HFF-Myc (cell line): ENCODE data around the gene SLC26A8.

Experiments used
- DNase-seq: peaks from one replicate; pipeline ENCODE4 v3.0.0-alpha.2; 2011; ENCODE audit warnings: low read depth; ENCODE audit errors: extremely low read depth
- H3K4me3 ChIP-seq: replicated peaks from 2 replicates; pipeline ENCODE4 v1.5.1; 2011; ENCODE audit warnings: low read depth, mild to moderate bottlenecking, control low read depth, low read length
- CTCF ChIP-seq: IDR thresholded peaks from 2 replicates; pipeline ENCODE4 v1.5.1; 2012; ENCODE audit warnings: mild to moderate bottlenecking, low read depth, low read length, control low read depth; ENCODE audit errors: missing control alignments

Gene SLC26A8

DNA sequence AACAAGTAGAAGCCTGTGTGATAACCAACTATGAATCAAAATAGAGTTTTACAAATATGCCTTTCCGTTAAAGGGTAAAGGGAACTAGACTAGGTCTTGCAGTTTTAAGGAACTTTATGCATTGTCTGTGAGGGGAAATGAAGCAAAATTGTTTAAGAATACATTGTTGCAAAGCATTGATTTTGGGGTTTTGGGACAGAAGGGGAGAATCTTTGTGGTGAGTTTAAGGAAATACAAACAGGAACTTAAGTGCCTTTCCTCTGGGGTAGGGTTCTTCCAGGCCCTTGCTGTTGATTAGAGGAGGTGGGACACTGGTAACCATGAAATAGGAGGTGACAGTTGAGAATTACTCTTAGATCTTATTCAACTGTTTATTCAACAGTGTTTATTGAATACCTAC lies 7.8 kb upstream of the SLC26A8 start:
- DNase-seq: no peak
- H3K4me3 ChIP-seq: no peak overlapping the region
- TF ChIP-seq CTCF: no peak

GRCh38 chr6:36029464-36029863 lies 5.0 kb upstream of the SLC26A8 start:
- no peak for TF ChIP-seq CTCF
- peak overlapping the region; percentile 94 for H3K4me3 ChIP-seq
- peak; percentile 26 for DNase-seq

DNA sequence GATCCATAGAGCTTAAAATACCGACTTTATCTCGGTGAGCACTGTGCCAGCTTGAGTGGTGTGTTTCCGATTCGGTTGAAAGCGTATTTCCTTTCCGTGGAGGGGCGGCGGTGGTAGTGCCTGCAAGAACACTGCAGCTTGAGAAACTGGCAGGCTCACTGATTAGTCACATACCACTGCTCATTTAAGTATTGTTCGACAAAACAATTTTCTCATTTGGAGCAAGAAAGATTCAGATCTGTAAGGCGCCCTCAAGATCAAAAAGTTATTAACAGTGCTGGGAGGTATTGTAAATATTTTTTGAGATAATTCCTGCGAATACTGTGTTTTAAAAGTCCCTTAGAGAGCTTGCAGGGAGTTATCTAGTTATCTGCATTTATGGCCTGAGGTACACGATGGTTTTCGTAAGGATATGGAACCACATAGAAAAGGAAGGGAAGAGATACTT lies 4.5 kb upstream of the SLC26A8 start:
- TF ChIP-seq CTCF: no peak
- H3K4me3 ChIP-seq: peak overlapping the region; percentile 94
- DNase-seq: no peak

- H3K4me3 ChIP-seq: peak overlapping the region; percentile 94
- DNase-seq: no peak
- no peak for TF ChIP-seq CTCF
Measured at GRCh38 chr6:36028088-36028876, 3.8 kb upstream of the SLC26A8 start.

GRCh38 chr6:36027501-36028087 lies 3.2 kb upstream of the SLC26A8 start, which contains the start of gene MAPK14:
Gene MAPK14 (plus strand): TSS chr6:36027808. CDS start chr6:36028158, 350 bp downstream.
- peak; percentile 87 for TF ChIP-seq CTCF
- H3K4me3 ChIP-seq: peak within 1 kb of the TSS; percentile 94
- DNase-seq: peak; percentile 99

DNA sequence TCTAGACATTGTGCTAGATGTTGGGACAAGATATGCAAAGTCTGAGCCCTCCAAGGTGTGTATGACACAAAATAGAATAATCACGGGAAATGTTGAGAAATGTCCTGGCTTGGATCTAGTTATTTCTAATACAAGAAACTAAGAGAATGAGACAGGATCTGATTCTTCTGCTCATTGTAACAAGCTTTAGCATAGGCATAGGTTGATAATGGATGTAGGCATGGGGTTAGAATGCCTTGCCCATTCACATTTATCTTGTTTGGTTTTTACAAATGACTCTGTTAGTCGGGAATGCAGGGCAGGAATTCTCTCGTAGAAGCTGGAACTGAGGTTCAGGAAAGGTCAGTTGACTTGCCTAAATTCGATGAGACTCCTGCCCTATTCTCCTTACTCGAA lies 1.5 kb upstream of the SLC26A8 start:
- H3K4me3 ChIP-seq: no peak overlapping the region
- DNase-seq: no peak
- no peak for TF ChIP-seq CTCF
